HG03520 (cell line): Measurements from ENCODE around the gene KDM3A.

ENCODE experiments used
- ATAC-seq: cut with Tn5 transposase; IDR thresholded peaks from one replicate; pipeline ENCODE4 v1.9.1; 2021; ENCODE audit warnings: mild to moderate bottlenecking, moderate library complexity; ENCODE audit not compliant: unreplicated experiment

The KDM3A gene

GRCh38 chr2:86430368-86430767 is 10.8 kb upstream of the KDM3A start:
- no peak for ATAC-seq

GRCh38 chr2:86433137-86433536 is 8.0 kb upstream of the KDM3A start:
- no peak for ATAC-seq

GRCh38 chr2:86434290-86434689 is 6.9 kb upstream of the KDM3A start:
- no peak for ATAC-seq

- no peak for ATAC-seq
Observed at GRCh38 chr2:86435531-86435930, 5.6 kb upstream of the KDM3A start.

GRCh38 chr2:86436328-86436727 is 4.8 kb upstream of the KDM3A start:
- no peak for ATAC-seq

- ATAC-seq, result no peak
Observed at GRCh38 chr2:86439879-86440630, 1.1 kb upstream of the KDM3A start.

GRCh38 chr2:86441392-86441881 is 266 bp downstream of the KDM3A start:
- no peak for ATAC-seq

- ATAC-seq, result no peak
Observed at GRCh38 chr2:86441882-86442641, 891 bp downstream of the KDM3A start.

GRCh38 chr2:86442642-86443005 is 1.5 kb downstream of the KDM3A start:
- ATAC-seq, result peak; percentile 64

GRCh38 chr2:86443631-86444350 is 2.6 kb downstream of the KDM3A start:
- ATAC-seq, result no peak

GRCh38 chr2:86445436-86445835 is 4.3 kb downstream of the KDM3A start:
- ATAC-seq, result no peak

GRCh38 chr2:86446060-86446459 is 4.9 kb downstream of the KDM3A start:
- no peak for ATAC-seq

- no peak for ATAC-seq
Observed at GRCh38 chr2:86453836-86454235, 12.7 kb downstream of the KDM3A start.

- ATAC-seq, result no peak
Observed at GRCh38 chr2:86454238-86454637, 13.1 kb downstream of the KDM3A start.

- ATAC-seq, result no peak
Observed at GRCh38 chr2:86455181-86455580, 14.0 kb downstream of the KDM3A start.

- ATAC-seq, result no peak
Observed at GRCh38 chr2:86461042-86461743, 20.0 kb downstream of the KDM3A start.

- no peak for ATAC-seq
Observed at GRCh38 chr2:86464652-86465051, 23.5 kb downstream of the KDM3A start.

- ATAC-seq, result no peak
Observed at GRCh38 chr2:86466306-86466705, 25.1 kb downstream of the KDM3A start.

GRCh38 chr2:86468162-86469033 is 27.2 kb downstream of the KDM3A start:
- ATAC-seq, result no peak

- ATAC-seq, result no peak
Observed at GRCh38 chr2:86470890-86471289, 29.7 kb downstream of the KDM3A start.
